ENCODE measurements around the gene BPGM. TPM values are rescaled to one million over a fixed set of nuclear protein-coding genes. Genes with fewer than 3 reads are reported as not detected.

BPGM gene
- total RNA-seq, 1 donor from 2014 or later = 21.1 TPM

DNA sequence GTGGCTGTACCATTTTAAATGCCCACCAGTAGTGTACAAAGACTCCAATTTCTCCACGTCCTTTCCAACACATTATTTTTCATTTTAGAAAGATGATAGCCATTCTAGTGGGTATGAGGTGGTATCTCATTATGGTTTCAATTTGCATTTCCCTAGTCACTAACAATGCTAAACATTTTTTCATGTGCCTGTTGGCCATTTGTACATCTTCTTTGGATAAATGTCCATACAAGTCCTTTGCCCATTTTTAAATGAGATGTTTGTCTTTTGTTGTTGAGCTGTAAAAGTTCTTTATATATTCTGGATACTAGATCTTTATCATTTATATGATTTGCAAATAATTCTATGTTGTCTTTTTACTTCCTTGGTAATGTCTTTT is 18.9 kb upstream of the BPGM start:
- DNase-seq (ENCODE audit: low read depth, low spot score) = no peak
- TF ChIP-seq, protein P1, sequence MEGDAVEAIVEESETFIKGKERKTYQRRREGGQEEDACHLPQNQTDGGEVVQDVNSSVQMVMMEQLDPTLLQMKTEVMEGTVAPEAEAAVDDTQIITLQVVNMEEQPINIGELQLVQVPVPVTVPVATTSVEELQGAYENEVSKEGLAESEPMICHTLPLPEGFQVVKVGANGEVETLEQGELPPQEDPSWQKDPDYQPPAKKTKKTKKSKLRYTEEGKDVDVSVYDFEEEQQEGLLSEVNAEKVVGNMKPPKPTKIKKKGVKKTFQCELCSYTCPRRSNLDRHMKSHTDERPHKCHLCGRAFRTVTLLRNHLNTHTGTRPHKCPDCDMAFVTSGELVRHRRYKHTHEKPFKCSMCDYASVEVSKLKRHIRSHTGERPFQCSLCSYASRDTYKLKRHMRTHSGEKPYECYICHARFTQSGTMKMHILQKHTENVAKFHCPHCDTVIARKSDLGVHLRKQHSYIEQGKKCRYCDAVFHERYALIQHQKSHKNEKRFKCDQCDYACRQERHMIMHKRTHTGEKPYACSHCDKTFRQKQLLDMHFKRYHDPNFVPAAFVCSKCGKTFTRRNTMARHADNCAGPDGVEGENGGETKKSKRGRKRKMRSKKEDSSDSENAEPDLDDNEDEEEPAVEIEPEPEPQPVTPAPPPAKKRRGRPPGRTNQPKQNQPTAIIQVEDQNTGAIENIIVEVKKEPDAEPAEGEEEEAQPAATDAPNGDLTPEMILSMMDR (conservative IDR thresholded peaks at IDR 0.05) = no peak
- Mint-ChIP-seq H3K4me1 (no peaks in the 10 kb centered on the region), H3K4me3 (no peak overlapping the region), H3K27me3 (ENCODE audit: low read depth) (peaks cover 70% of the 10 kb centered on the region), H3K9me3 (no peaks in the 10 kb centered on the region), H3K36me3 (ENCODE audit: low read depth) (no peaks in the 10 kb centered on the region), H3K27ac (ENCODE audit: unreplicated experiment) (no peak overlapping the region)

DNA sequence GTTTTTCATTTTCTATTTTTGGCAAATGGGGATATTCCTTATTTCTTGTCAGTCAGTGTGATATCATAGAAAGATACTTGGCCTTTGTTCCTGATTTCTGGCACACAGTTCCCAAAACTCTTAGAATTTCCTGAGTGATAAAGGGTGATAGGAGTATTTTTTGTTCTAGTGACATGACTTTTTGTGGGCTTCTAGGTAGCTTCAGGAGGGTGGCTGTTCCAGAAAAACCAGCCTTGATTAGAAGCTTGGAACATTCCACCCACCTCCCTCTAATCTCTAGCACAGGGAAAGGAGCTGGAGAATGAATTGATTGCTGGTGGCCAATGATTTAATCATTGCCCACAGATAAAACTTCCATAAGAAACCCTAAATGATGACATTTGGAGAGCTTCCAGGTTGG is 17.2 kb upstream of the BPGM start:
- no peaks in the 10 kb centered on the region for H3K4me1 Mint-ChIP-seq
- H3K36me3 Mint-ChIP-seq (ENCODE audit: low read depth) = no peaks in the 10 kb centered on the region
- TF ChIP-seq, protein P1 (conservative IDR thresholded peaks at IDR 0.05) = no peak
- no peak overlapping the region for H3K27ac Mint-ChIP-seq (ENCODE audit: unreplicated experiment)
- H3K27me3 Mint-ChIP-seq (ENCODE audit: low read depth) = peaks cover 61% of the 10 kb centered on the region
- DNase-seq (ENCODE audit: low read depth, low spot score) = no peak
- H3K4me3 Mint-ChIP-seq = no peak overlapping the region
- H3K9me3 Mint-ChIP-seq = no peaks in the 10 kb centered on the region

DNA sequence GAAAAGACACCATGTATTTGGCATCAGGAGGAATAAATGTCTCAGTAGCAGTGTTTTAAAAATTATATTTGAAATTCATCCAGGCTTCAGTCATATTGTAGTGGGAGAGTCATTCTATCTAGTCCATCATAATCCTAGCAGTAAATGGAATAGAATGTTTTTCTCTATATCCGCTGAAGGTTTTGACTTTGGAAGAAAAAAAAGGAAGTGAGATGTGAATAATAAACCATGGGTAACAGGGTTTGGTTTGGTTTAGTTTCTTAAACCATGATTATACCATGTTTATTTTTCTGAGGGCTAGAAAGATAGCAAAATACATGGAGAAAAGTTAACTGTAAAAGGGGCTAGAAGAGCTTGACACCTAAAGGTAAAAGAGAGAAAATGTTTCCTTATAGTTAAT is 16.4 kb upstream of the BPGM start:
- no peak for DNase-seq (ENCODE audit: low read depth, low spot score)
- Mint-ChIP-seq H3K27me3 (ENCODE audit: low read depth) (peaks cover 53% of the 10 kb centered on the region), H3K36me3 (ENCODE audit: low read depth) (no peaks in the 10 kb centered on the region), H3K4me3 (no peak overlapping the region), H3K4me1 (no peaks in the 10 kb centered on the region), H3K9me3 (no peaks in the 10 kb centered on the region), H3K27ac (ENCODE audit: unreplicated experiment) (no peak overlapping the region)
- TF ChIP-seq, protein P1 (conservative IDR thresholded peaks at IDR 0.05) = no peak

DNA sequence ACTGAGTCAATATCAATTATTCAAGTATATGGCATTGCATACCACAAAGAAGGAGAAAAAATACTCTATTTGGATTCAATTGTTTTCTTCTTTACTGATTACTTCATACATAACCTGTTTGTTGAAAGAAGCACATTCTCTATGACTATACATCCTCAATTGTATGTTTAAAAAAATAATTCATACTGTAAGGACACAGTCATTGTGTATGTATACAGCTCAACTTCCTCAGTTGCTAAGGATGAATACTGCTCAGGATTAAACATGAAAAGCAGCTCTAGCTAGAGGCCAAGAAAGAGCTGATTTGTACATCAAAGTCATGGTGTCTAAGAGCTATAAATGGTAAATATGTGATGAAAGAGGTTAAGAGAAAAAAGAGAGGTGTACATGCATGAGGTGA is 15.8 kb upstream of the BPGM start:
- Mint-ChIP-seq H3K9me3 (no peaks in the 10 kb centered on the region), H3K36me3 (ENCODE audit: low read depth) (no peaks in the 10 kb centered on the region), H3K4me3 (no peak overlapping the region), H3K27ac (ENCODE audit: unreplicated experiment) (no peak overlapping the region), H3K4me1 (no peaks in the 10 kb centered on the region), H3K27me3 (ENCODE audit: low read depth) (peaks cover 47% of the 10 kb centered on the region)
- TF ChIP-seq, protein P1 (conservative IDR thresholded peaks at IDR 0.05) = no peak
- no peak for DNase-seq (ENCODE audit: low read depth, low spot score)

DNA sequence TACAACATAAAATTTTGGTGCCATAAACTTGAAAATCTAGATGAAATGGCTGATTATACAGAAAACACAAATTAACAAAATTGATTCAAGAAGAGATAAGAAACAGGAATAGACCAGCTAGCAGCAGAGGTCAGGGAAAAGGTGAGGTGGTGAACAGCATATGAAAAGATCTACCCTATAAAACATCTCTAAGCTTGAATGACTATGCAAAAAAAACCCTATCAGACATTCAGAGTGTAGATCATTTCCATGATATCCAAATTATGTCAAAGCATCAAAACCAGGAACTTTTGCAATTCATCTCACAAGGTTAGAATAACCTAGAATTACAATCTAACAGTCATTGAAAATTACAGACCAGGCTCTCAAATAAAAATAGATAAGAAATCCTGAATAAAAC is 14.6 kb upstream of the BPGM start:
- Mint-ChIP-seq H3K4me1 (no peaks in the 10 kb centered on the region), H3K27me3 (ENCODE audit: low read depth) (peaks cover 38% of the 10 kb centered on the region), H3K4me3 (no peak overlapping the region), H3K27ac (ENCODE audit: unreplicated experiment) (no peak overlapping the region), H3K36me3 (ENCODE audit: low read depth) (no peaks in the 10 kb centered on the region), H3K9me3 (no peaks in the 10 kb centered on the region)
- TF ChIP-seq, protein P1 (conservative IDR thresholded peaks at IDR 0.05) = no peak
- no peak for DNase-seq (ENCODE audit: low read depth, low spot score)

Measured in neural crest cell (in vitro differentiated cells).